ENCODE measurements around the gene TADA2A. TPM values are rescaled to one million over a fixed set of nuclear protein-coding genes. Genes with fewer than 3 reads are reported as not detected.

TADA2A gene
- total RNA-seq, 1 experiment from 2014 or later = 10.8 TPM

Other genes with a start within 250 kb of the TADA2A start
- gene C17orf78, start 30.9 kb upstream of the TADA2A start, total RNA-seq (2014; rRNA removed; shearing (Covaris generic)) = not detected in 2 replicates
- 15.6 and 16.5 TPM in 2 replicates for gene ACACA, start 50 bp upstream of the TADA2A start, total RNA-seq (2014; rRNA removed; shearing (Covaris generic))
- 43.6 and 47.8 TPM in 2 replicates for gene DUSP14, start 83.0 kb downstream of the TADA2A start, total RNA-seq (2014; rRNA removed; shearing (Covaris generic))
- 3.5 and 5.0 TPM in 2 replicates for gene SYNRG, start 202.5 kb downstream of the TADA2A start, total RNA-seq (2014; rRNA removed; shearing (Covaris generic))
- gene DDX52, start 236.6 kb downstream of the TADA2A start, total RNA-seq (2014; rRNA removed; shearing (Covaris generic)) = 21.9 and 24.0 TPM in 2 replicates